Measurements from ENCODE around the gene TMEM253. TPM values are rescaled to one million over a fixed set of nuclear protein-coding genes. Genes with fewer than 3 reads are reported as not detected.
A peak's percentile ranks its signal among the peaks of the same experiment; 100 is the strongest.

Gene TMEM253
- polyA plus RNA-seq, 3 donors, result 0.05 TPM; not detected in 2

- Mint-ChIP-seq H3K4me1 (peaks cover 46% of the 10 kb centered on the region), H3K4me3 (peak overlapping the region; percentile 81 to 85), H3K9me3 (no peaks in the 10 kb centered on the region), H3K27ac (peak overlapping the region; percentile 97 to 99 (median 98)), H3K27me3 (ENCODE audit: low read depth in 3 of 3) (peaks cover 0 to 10% (median 7%) of the 10 kb centered on the region in 3 donors), H3K36me3 (no peaks in the 10 kb centered on the region)
- Histone ChIP-seq H3K79me2 (ENCODE audit: insufficient read depth, low read length) (no peaks in the 10 kb centered on the region), H3K27me3 (ENCODE audit: control insufficient read depth in 2 of 2, insufficient read depth in 2 of 2, low read length in 2 of 2) (peaks cover 0 to 1% of the 10 kb centered on the region in 2 donors), H4K20me1 (ENCODE audit: insufficient read depth, low read length) (no peaks in the 10 kb centered on the region), H2AFZ (ENCODE audit: insufficient read depth, low read depth, low read length, poor library complexity, severe bottlenecking) (peak overlapping the region; percentile 86), H3K4me1 (ENCODE audit: control insufficient read depth in 1 of 2, insufficient read depth in 2 of 2, low read length in 2 of 2) (peaks cover 46 to 49% of the 10 kb centered on the region in 2 donors), H3K9ac (ENCODE audit: insufficient read depth, low read length, poor library complexity, severe bottlenecking) (peak overlapping the region; percentile 91), H3K9me3 (replicated peaks in 1 of 2; ENCODE audit: control insufficient read depth in 1 of 2, insufficient read depth in 1 of 2, low read length in 2 of 2) (no peaks in the 10 kb centered on the region), H3K27ac (ENCODE audit: low read depth in 1 of 2, low read length in 2 of 2) (peak overlapping the region; percentile 95 to 98), H3K36me3 (replicated peaks in 1 of 2; ENCODE audit: control insufficient read depth in 1 of 2, insufficient read depth in 2 of 2, low read length in 2 of 2) (no peaks in the 10 kb centered on the region), H3K4me3 (replicated peaks in 1 of 3; ENCODE audit: low read depth in 2 of 3, low read length in 3 of 3) (peak overlapping the region; percentile 43 to 84 (median 66)), H3K4me2 (replicated peaks; ENCODE audit: extremely low read depth, low read length, poor library complexity, severe bottlenecking) (peak overlapping the region; percentile 83)
- WGBS (ENCODE audit: insufficient coverage), result under 1% methylated on average over 57 of the region's 62 CpGs
- DNase-seq, result peak; percentile 95 to 97 (median 96)
- intact Hi-C loops (cut with micrococcal nuclease), result loop anchor here (2.0 to 10.0 kb wide), 5 partner anchors 33 to 639 kb away; partner anchors contain the start of genes ANG (in 1 of the 2), ARHGEF40 (in 1 of the 2), HNRNPC (in 1 of the 2) and PIP4P1 (in 1 of the 2)
- TF ChIP-seq CTCF (IDR thresholded peaks at IDR 0.05), result peak; percentile 65
Observed at GRCh38 chr14:21103710-21104447, 3.0 kb downstream of the TMEM253 start.

- Mint-ChIP-seq H3K36me3 (no peaks in the 10 kb centered on the region), H3K4me1 (peaks cover 46% of the 10 kb centered on the region), H3K9me3 (no peaks in the 10 kb centered on the region), H3K27me3 (ENCODE audit: low read depth in 3 of 3) (peaks cover 0 to 3% (median 3%) of the 10 kb centered on the region in 3 donors), H3K27ac (peak overlapping the region; percentile 97 to 99 (median 98)), H3K4me3 (peak overlapping the region; percentile 81 to 85)
- TF ChIP-seq CTCF (IDR thresholded peaks at IDR 0.05), result peak; percentile 88
- Histone ChIP-seq H3K4me1 (ENCODE audit: control insufficient read depth in 1 of 2, insufficient read depth in 2 of 2, low read length in 2 of 2) (peaks cover 40 to 42% of the 10 kb centered on the region in 2 donors), H2AFZ (ENCODE audit: insufficient read depth, low read depth, low read length, poor library complexity, severe bottlenecking) (peak overlapping the region; percentile 86), H3K9me3 (replicated peaks in 1 of 2; ENCODE audit: control insufficient read depth in 1 of 2, insufficient read depth in 1 of 2, low read length in 2 of 2) (no peaks in the 10 kb centered on the region), H3K4me2 (replicated peaks; ENCODE audit: extremely low read depth, low read length, poor library complexity, severe bottlenecking) (peak overlapping the region; percentile 83), H3K27ac (ENCODE audit: low read depth in 1 of 2, low read length in 2 of 2) (peak overlapping the region; percentile 95 to 98), H3K79me2 (ENCODE audit: insufficient read depth, low read length) (no peaks in the 10 kb centered on the region), H3K36me3 (replicated peaks in 1 of 2; ENCODE audit: control insufficient read depth in 1 of 2, insufficient read depth in 2 of 2, low read length in 2 of 2) (no peaks in the 10 kb centered on the region), H4K20me1 (ENCODE audit: insufficient read depth, low read length) (no peaks in the 10 kb centered on the region), H3K4me3 (replicated peaks in 1 of 3; ENCODE audit: low read depth in 2 of 3, low read length in 3 of 3) (peak overlapping the region; percentile 43 to 84 (median 66)), H3K9ac (ENCODE audit: insufficient read depth, low read length, poor library complexity, severe bottlenecking) (peak overlapping the region; percentile 91), H3K27me3 (ENCODE audit: control insufficient read depth in 2 of 2, insufficient read depth in 2 of 2, low read length in 2 of 2) (no peaks in the 10 kb centered on the region)
- 1% methylated on average over 7 of the region's 8 CpGs for WGBS (ENCODE audit: insufficient coverage)
- intact Hi-C loops (cut with micrococcal nuclease), result loop anchor here (2.0 to 10.0 kb wide), 7 partner anchors 34 to 640 kb away; partner anchors contain the start of genes ANG (in 1 of the 2), ARHGEF40 (in 1 of the 2), HNRNPC (in 1 of the 2) and PIP4P1 (in 1 of the 2)
- peak; percentile 52 to 66 (median 65) for DNase-seq
Observed at GRCh38 chr14:21104448-21105060, 3.7 kb downstream of the TMEM253 start.

Data from CD14-positive monocyte (primary cell).